ENCODE measurements around the gene CDK2AP2.

DNA sequence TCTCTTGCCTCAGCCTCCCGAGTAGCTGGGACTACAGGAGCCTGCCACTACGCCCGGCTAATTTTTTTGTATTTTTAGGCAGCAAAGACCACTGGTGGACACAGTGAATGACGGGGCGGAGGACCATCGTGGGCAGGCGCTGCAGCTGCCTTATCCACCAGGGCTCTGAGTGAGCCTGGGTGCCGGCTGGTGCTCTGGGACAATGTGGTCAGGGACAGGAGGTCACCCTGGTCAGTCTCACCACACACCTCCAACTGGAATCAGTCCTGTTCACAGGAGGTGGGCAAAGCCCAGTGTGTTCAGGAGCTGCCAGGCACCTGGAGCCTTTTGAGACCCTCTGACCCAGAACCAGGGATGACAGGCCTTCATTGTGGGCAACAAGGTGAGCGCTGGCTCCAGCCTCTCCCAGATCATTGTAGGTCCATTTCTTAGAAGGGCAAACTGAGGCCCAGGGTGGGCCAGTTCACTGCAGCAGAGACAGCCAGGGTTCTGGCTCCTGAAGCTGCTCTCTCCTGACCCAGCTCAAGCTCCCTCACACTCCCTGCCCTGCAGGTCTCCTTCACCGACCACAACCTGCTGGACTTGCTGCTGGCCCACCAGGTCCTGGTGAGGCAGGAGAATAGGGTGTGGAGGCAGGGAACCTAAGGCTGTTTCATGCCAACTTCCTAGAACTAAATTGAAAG lies 31.0 kb upstream of the CDK2AP2 start:
- no peak for TF ChIP-seq POLR2A (IDR thresholded peaks at IDR 0.05)
- TF ChIP-seq, protein P1, sequence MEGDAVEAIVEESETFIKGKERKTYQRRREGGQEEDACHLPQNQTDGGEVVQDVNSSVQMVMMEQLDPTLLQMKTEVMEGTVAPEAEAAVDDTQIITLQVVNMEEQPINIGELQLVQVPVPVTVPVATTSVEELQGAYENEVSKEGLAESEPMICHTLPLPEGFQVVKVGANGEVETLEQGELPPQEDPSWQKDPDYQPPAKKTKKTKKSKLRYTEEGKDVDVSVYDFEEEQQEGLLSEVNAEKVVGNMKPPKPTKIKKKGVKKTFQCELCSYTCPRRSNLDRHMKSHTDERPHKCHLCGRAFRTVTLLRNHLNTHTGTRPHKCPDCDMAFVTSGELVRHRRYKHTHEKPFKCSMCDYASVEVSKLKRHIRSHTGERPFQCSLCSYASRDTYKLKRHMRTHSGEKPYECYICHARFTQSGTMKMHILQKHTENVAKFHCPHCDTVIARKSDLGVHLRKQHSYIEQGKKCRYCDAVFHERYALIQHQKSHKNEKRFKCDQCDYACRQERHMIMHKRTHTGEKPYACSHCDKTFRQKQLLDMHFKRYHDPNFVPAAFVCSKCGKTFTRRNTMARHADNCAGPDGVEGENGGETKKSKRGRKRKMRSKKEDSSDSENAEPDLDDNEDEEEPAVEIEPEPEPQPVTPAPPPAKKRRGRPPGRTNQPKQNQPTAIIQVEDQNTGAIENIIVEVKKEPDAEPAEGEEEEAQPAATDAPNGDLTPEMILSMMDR (IDR thresholded peaks at IDR 0.05): no peak

Measured in thyroid gland (tissue), 4 donors.